WERI-Rb-1 (cell line): ENCODE results near the gene TNFRSF12A.

Source experiments
- DNase-seq: peaks from one replicate; pipeline ENCODE4 v3.0.0-alpha.2; 2020
- H3K27ac ChIP-seq: fragments of 250-450 bp; sonication (Bioruptor Pico); 2 replicates; pipeline ENCODE4 v1.5.1; 2020; ENCODE audit warnings: mild to moderate bottlenecking, moderate library complexity
- H3K27me3 ChIP-seq: fragments of 250-450 bp; sonication (Bioruptor Pico); 2 replicates; pipeline ENCODE4 v1.5.1; 2021; ENCODE audit warnings: mild to moderate bottlenecking, low read depth, moderate library complexity; ENCODE audit not compliant: insufficient read depth, severe bottlenecking
- H3K36me3 ChIP-seq: fragments of 250-450 bp; sonication (Bioruptor Pico); 2 replicates; pipeline ENCODE4 v1.5.1; 2020; ENCODE audit warnings: mild to moderate bottlenecking, moderate library complexity
- H3K4me3 ChIP-seq: 2 replicates; pipeline ENCODE4 v1.5.1; 2011; ENCODE audit warnings: low read depth, mild to moderate bottlenecking, control low read depth, low read length
- H3K9me3 ChIP-seq: fragments of 250-450 bp; sonication (Bioruptor Pico); 2 replicates; pipeline ENCODE4 v1.5.1; 2021; ENCODE audit warnings: mild to moderate bottlenecking, moderate library complexity; ENCODE audit not compliant: severe bottlenecking
- TF ChIP-seq, protein P1 (sequence below): IDR thresholded peaks from 2 replicates; pipeline ENCODE4 v1.5.1; 2011; ENCODE audit warnings: low read depth, mild to moderate bottlenecking, control low read depth, inconsistent platforms, low read length

The TNFRSF12A gene

DNA sequence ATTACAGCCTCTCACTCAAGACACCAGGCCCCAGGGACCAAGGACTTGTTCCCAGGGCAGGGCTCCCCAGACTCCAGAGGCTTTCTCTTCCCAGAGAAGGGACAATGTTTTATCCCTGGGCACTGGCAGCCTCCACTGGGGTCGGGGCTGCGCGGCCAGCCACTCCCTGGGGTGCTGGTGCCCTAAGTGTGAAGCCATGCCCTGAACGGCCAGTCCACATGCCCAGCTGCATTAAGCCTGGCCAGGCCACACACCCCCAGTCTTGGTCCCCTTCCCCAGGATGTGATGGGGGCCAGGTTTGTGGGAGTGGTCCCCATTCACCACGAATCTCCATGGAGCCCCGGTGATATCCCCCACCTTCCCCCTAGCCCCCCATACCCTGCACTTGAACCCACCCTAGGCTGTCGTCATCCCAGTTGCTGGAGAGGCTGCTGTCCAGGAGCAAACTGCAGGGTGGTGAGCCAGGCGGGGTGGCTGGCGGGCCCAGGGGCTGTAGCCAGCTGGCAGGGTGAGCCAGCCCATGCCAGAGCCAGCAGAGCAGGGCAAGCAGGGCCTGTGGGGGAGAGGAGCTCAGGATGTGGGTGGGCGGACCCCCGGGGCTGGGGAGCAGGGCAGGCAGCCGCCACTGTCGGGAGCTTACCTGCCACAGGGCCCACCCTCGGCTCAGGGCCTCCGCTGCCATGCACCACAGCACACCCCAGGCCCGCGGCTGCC is 46.4 kb upstream of the TNFRSF12A start:
- H3K4me3 ChIP-seq, result no peak overlapping the region
- H3K27me3 ChIP-seq, result no peaks in the 10 kb centered on the region
- TF ChIP-seq, protein P1, sequence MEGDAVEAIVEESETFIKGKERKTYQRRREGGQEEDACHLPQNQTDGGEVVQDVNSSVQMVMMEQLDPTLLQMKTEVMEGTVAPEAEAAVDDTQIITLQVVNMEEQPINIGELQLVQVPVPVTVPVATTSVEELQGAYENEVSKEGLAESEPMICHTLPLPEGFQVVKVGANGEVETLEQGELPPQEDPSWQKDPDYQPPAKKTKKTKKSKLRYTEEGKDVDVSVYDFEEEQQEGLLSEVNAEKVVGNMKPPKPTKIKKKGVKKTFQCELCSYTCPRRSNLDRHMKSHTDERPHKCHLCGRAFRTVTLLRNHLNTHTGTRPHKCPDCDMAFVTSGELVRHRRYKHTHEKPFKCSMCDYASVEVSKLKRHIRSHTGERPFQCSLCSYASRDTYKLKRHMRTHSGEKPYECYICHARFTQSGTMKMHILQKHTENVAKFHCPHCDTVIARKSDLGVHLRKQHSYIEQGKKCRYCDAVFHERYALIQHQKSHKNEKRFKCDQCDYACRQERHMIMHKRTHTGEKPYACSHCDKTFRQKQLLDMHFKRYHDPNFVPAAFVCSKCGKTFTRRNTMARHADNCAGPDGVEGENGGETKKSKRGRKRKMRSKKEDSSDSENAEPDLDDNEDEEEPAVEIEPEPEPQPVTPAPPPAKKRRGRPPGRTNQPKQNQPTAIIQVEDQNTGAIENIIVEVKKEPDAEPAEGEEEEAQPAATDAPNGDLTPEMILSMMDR, result no peak
- no peaks in the 10 kb centered on the region for H3K9me3 ChIP-seq
- peaks cover 91% of the 10 kb centered on the region for H3K36me3 ChIP-seq
- peak overlapping the region; percentile 36 for H3K27ac ChIP-seq
- no peak for DNase-seq

DNA sequence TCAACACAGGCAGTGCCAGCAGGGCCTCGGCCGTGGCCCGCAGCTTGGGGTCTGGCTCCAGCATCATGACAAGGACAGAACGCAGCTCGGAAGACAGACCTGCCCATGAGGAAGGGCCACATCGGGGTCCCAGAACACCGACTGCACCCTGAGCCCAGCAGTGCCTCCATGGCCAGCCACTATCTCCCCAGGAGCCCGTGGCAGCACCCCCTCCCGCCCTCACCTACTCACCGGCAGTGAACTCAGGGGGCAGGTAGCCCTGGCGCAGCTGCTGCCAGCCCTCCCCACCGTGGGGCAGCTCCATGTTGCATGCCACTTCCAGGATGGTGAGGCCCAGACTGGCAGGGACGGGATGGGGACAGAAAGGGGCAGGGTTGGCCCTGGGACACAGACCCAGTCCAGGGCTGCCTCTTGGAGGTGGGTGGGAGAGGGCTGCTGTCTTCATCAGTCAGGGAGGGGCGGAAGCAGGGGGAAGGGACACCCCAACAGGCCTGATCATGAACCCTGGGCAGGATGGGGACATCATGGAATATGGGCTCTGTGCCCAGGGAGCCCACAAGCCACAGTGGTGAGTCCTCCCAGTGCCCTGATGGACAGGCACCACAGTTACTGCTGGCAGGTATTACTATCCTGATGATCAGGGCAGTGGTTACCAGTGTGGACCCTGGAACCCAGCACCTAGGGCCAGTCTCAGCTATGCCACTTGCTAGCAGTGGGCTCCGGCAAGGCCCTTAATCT is 45.7 kb upstream of the TNFRSF12A start:
- Histone ChIP-seq H3K9me3 (no peaks in the 10 kb centered on the region), H3K27me3 (no peaks in the 10 kb centered on the region), H3K4me3 (no peak overlapping the region), H3K27ac (0 out of 2 replicates have a peak overlapping the region, but pooled peaks have one; percentile 21), H3K36me3 (peaks cover 97% of the 10 kb centered on the region)
- TF ChIP-seq, protein P1, result no peak
- DNase-seq, result no peak

DNA sequence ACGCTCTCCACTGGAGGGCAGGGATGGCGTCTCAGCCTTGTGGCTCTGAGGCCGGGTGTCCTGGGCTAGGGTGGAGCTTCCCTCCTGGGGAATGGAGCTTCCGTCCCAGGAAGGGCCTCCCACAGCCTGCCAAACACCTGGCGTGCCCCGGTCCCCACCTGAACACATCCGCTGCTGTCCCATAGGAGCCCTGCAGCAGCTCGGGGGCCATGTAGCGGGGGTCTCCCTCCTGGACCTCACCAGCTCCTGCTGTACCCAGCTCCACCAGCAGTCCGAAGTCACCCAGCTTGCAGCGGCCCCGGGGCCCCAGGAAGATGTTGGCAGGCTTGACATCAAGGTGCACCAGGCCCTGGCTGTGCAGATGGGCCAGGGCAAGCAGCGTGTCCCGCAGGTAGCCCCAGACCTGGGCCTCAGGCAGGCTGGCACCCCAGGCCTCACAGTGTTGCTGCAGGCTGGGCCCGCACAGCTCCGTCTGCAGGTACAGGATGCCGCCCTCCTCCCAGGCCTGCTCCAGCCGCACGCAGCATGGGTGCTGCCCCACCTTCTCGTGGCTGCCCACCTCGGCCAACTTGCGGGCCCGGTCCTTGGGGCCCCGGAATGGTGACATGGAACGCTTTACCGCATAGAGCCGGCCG is 44.9 kb upstream of the TNFRSF12A start:
- H3K36me3 ChIP-seq, result peaks cover 92% of the 10 kb centered on the region
- no peak overlapping the region for H3K4me3 ChIP-seq
- no peaks in the 10 kb centered on the region for H3K9me3 ChIP-seq
- no peak overlapping the region for H3K27ac ChIP-seq
- no peak for DNase-seq
- no peaks in the 10 kb centered on the region for H3K27me3 ChIP-seq
- TF ChIP-seq, protein P1, result no peak

DNA sequence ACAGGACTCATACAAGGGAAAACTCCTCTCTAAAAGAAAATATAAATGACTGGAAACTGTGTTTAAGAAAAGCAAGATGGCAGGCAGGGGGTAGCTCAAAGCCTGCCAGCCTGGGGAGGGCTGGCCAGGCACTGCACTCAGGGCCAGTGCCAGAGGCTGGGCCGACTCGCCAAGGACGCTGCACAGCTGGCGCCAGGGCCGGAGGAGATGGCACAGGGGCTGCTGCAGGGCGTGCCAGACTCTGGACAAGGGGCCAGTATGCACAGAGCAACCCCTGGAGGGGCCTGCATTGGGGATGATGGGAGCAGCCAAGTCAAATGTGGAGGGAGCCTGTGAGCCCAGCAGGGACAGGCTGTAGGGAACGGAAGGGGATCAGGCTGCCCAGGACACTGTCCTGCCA is 44.0 kb upstream of the TNFRSF12A start:
- H3K4me3 ChIP-seq, result no peak overlapping the region
- H3K9me3 ChIP-seq, result no peaks in the 10 kb centered on the region
- DNase-seq, result no peak
- TF ChIP-seq, protein P1, result no peak
- H3K27ac ChIP-seq, result no peak overlapping the region
- H3K27me3 ChIP-seq, result no peaks in the 10 kb centered on the region
- peaks cover 83% of the 10 kb centered on the region for H3K36me3 ChIP-seq

DNA sequence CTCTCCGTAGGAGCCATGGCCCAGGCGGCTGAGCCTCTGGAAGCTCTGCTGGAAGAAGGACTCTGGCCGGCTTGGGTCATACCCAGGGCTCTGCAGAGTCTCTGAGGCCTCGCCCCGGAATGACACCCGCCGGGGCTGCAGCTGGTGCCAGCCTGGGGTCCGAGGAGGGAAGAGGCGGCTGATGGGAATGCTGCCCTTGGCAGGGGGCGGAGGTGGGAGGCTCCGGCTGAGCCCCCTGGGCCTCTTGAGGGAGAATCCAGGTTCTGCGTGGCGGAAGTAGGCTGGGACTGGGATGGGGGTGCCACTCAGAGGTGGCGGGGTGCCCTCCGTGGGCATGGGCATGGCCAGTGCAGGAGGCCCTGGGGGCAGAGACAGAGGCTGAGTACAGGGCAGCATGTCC is 43.5 kb upstream of the TNFRSF12A start:
- Histone ChIP-seq H3K27me3 (no peaks in the 10 kb centered on the region), H3K4me3 (no peak overlapping the region), H3K27ac (no peak overlapping the region), H3K36me3 (peaks cover 78% of the 10 kb centered on the region), H3K9me3 (no peaks in the 10 kb centered on the region)
- no peak for DNase-seq
- TF ChIP-seq, protein P1, result no peak
